H9 (cell line): ENCODE data around the gene PPRC1. TPM values are rescaled to one million over a fixed set of nuclear protein-coding genes. Genes with fewer than 3 reads are reported as not detected.

Source experiments
- DNase-seq: peaks from one replicate; pipeline ENCODE4 v3.0.0-alpha.2; 2017
- H2AFZ ChIP-seq: one replicate; pipeline ENCODE4 v1.6.1; 2013; ENCODE audit warnings: mild to moderate bottlenecking, low read length, control low read depth, moderate library complexity
- H2AK5ac ChIP-seq: 2 replicates; pipeline ENCODE4 v1.6.1; 2013; ENCODE audit warnings: low read length, control low read depth, mixed read lengths; ENCODE audit not compliant: insufficient read length
- H2BK120ac ChIP-seq: one replicate; pipeline ENCODE4 v1.6.1; 2013; ENCODE audit warnings: low read depth, mild to moderate bottlenecking, low read length, control low read depth, inconsistent platforms; ENCODE audit not compliant: poor library complexity, severe bottlenecking
- H2BK12ac ChIP-seq: 2 replicates; pipeline ENCODE4 v1.6.1; 2013; ENCODE audit warnings: low read length, control low read depth, mixed read lengths, low read depth; ENCODE audit not compliant: insufficient read length
- H2BK15ac ChIP-seq: 2 replicates; pipeline ENCODE4 v1.6.1; 2013; ENCODE audit warnings: low read depth, low read length, control low read depth
- H2BK20ac ChIP-seq: one replicate; pipeline ENCODE4 v1.6.1; 2013; ENCODE audit warnings: low read depth, mild to moderate bottlenecking, low read length, control low read depth, inconsistent platforms; ENCODE audit not compliant: poor library complexity, severe bottlenecking
- H2BK5ac ChIP-seq: 2 replicates; pipeline ENCODE4 v1.6.1; 2013; ENCODE audit warnings: low read length, control low read depth, mixed read lengths; ENCODE audit not compliant: insufficient read length
- H3K14ac ChIP-seq: 2 replicates; pipeline ENCODE4 v1.6.1; 2013; ENCODE audit warnings: low read length, control low read depth; ENCODE audit not compliant: insufficient read depth
- H3K18ac ChIP-seq: 2 replicates; pipeline ENCODE4 v1.6.1; 2013; ENCODE audit warnings: low read depth, mild to moderate bottlenecking, mixed read lengths, low read length, control low read depth; ENCODE audit not compliant: insufficient read length
- H3K23ac ChIP-seq: 2 replicates; pipeline ENCODE4 v1.6.1; 2013; ENCODE audit warnings: low read length, control low read depth, mixed read lengths, low read depth; ENCODE audit not compliant: insufficient read length
- H3K23me2 ChIP-seq: 2 replicates; pipeline ENCODE4 v1.6.1; 2013; ENCODE audit warnings: low read depth, mild to moderate bottlenecking, mixed read lengths, low read length, control low read depth; ENCODE audit not compliant: insufficient read length, poor library complexity, severe bottlenecking
- H3K27ac ChIP-seq: 2 replicates; pipeline ENCODE4 v1.5.1; 2013; ENCODE audit warnings: low read length, control low read depth, mixed read lengths, low read depth; ENCODE audit not compliant: insufficient read length
- H3K27me3 ChIP-seq: 2 replicates; pipeline ENCODE4 v1.6.1; 2013; ENCODE audit warnings: low read length, control low read depth, inconsistent platforms; ENCODE audit not compliant: insufficient read depth
- H3K4ac ChIP-seq: 2 replicates; pipeline ENCODE4 v1.6.1; 2013; ENCODE audit warnings: low read depth, mild to moderate bottlenecking, control low read depth, inconsistent platforms, low read length, moderate library complexity
- H3K4me1 ChIP-seq: 2 replicates; pipeline ENCODE4 v1.6.1; 2013; ENCODE audit warnings: low read length, control low read depth, inconsistent platforms; ENCODE audit not compliant: insufficient read depth
- H3K4me2 ChIP-seq: 2 replicates; pipeline ENCODE4 v1.6.1; 2013; ENCODE audit warnings: low read length, control low read depth, mixed read lengths; ENCODE audit not compliant: insufficient read length, insufficient read depth
- H3K56ac ChIP-seq: 2 replicates; pipeline ENCODE4 v1.6.1; 2013; ENCODE audit warnings: low read depth, mild to moderate bottlenecking, mixed read lengths, low read length, control low read depth; ENCODE audit not compliant: insufficient read length
- H3K79me1 ChIP-seq: 2 replicates; pipeline ENCODE4 v1.6.1; 2013; ENCODE audit warnings: low read depth, mild to moderate bottlenecking, moderate library complexity, low read length, control low read depth, inconsistent platforms; ENCODE audit not compliant: insufficient read depth, poor library complexity, severe bottlenecking
- H3K79me2 ChIP-seq: 2 replicates; pipeline ENCODE4 v1.6.1; 2013; ENCODE audit warnings: low read length, control low read depth, inconsistent platforms; ENCODE audit not compliant: insufficient read depth
- H3K9ac ChIP-seq: 2 replicates; pipeline ENCODE4 v1.6.1; 2013; ENCODE audit warnings: low read length, control low read depth, mixed read lengths; ENCODE audit not compliant: insufficient read length; ENCODE audit errors: extremely low read depth
- H3K9me3 ChIP-seq: one replicate; pipeline ENCODE4 v1.6.1; 2013; ENCODE audit warnings: low read depth, low read length, inconsistent platforms; ENCODE audit not compliant: control insufficient read depth
- H3T11ph ChIP-seq: one replicate; pipeline ENCODE4 v1.6.1; 2013; ENCODE audit warnings: mild to moderate bottlenecking, low read length, control low read depth, inconsistent platforms
- H4K20me1 ChIP-seq: one replicate; pipeline ENCODE4 v1.6.1; 2013; ENCODE audit not compliant: control insufficient read depth, insufficient read length, insufficient read depth
- H4K5ac ChIP-seq: 2 replicates; pipeline ENCODE4 v1.6.1; 2013; ENCODE audit warnings: low read depth, mild to moderate bottlenecking, mixed read lengths, low read length, control low read depth; ENCODE audit not compliant: insufficient read length
- H4K8ac ChIP-seq: replicated peaks from 2 replicates; pipeline ENCODE4 v1.6.1; 2013; ENCODE audit warnings: low read length, control low read depth, mixed read lengths, low read depth; ENCODE audit not compliant: insufficient read length
- H4K91ac ChIP-seq: 2 replicates; pipeline ENCODE4 v1.6.1; 2013; ENCODE audit warnings: low read depth, mild to moderate bottlenecking, moderate library complexity, mixed read lengths, low read length, control low read depth; ENCODE audit not compliant: insufficient read length
- H3K27ac Mint-ChIP-seq, 3 experiments: 2 replicates in 2 of 3; 3 replicates in 1 of 3; pipeline ENCODE4 v1.8.0; 2020 to 2021; ENCODE audit warnings: mixed read lengths in 3 of 3, mild to moderate bottlenecking in 1 of 3, moderate library complexity in 1 of 3
- H3K27me3 Mint-ChIP-seq: 2 replicates; pipeline ENCODE4 v1.8.0; 2021; ENCODE audit warnings: low read depth, mild to moderate bottlenecking, moderate library complexity, mixed read lengths
- H3K36me3 Mint-ChIP-seq, 3 experiments: 2 replicates in 2 of 3; 3 replicates in 1 of 3; pipeline ENCODE4 v1.8.0; 2020 to 2021; ENCODE audit warnings: low read depth in 3 of 3, mixed read lengths in 3 of 3; ENCODE audit not compliant: insufficient read depth in 1 of 3
- H3K4me1 Mint-ChIP-seq, 2 experiments: 2 replicates each; pipeline ENCODE4 v1.8.0; 2020; ENCODE audit warnings: mixed read lengths in 2 of 2
- H3K4me3 Mint-ChIP-seq, 2 experiments: 2 replicates in 1 of 2; 3 replicates in 1 of 2; pipeline ENCODE4 v1.8.0; 2020 to 2021; ENCODE audit warnings: mild to moderate bottlenecking in 2 of 2, mixed read lengths in 2 of 2, moderate library complexity in 1 of 2
- H3K9me3 Mint-ChIP-seq, 2 experiments: 2 replicates in 1 of 2; 3 replicates in 1 of 2; pipeline ENCODE4 v1.8.0; 2020; ENCODE audit warnings: mild to moderate bottlenecking in 2 of 2, mixed read lengths in 2 of 2, moderate library complexity in 1 of 2
- CTCF ChIP-seq: fragments of 200-600 bp; sonication (generic); conservative IDR thresholded peaks from 3 replicates; pipeline ENCODE4 v1.8.0; 2021; ENCODE audit warnings: antibody characterized with exemption, mild to moderate bottlenecking
- WGBS: extraction: QIAGEN DNeasy Blood & Tissue Kit; methylation state at CpG from one replicate; pipeline ENCODE4 v1.1.7; 2013; ENCODE audit warnings: missing lambda C conversion rate, low lambda C conversion rate, mixed read lengths; ENCODE audit not compliant: insufficient read length; ENCODE audit errors: extremely low coverage; 5-methylcytosine and 5-hydroxymethylcytosine counted together
- total RNA-seq: library from RNA; stranded (reverse); gene quantifications from 2 replicates; pipeline ENCODE4 v1.2.1, GENCODE V29; 2021

The PPRC1 gene
- total RNA-seq, 1 experiment from 2014 or later = 121 TPM

- Mint-ChIP-seq H3K27ac (peak overlapping the region in 2 of 3 experiments; percentile 24 to 86; a peak in 2 of 7 replicates), H3K9me3 (no peaks in the 10 kb centered on the region), H3K4me1 (peaks cover 18 to 24% of the 10 kb centered on the region in 2 experiments), H3K4me3 (no peak overlapping the region), H3K36me3 (peaks cover 38 to 56% (median 55%) of the 10 kb centered on the region in 3 experiments), H3K27me3 (no peaks in the 10 kb centered on the region)
- Histone ChIP-seq H2BK15ac (no peak overlapping the region), H2AFZ (no peak overlapping the region), H3K27me3 (no peaks in the 10 kb centered on the region), H3K23ac (no peak overlapping the region), H4K5ac (no peak overlapping the region), H2AK5ac (no peak overlapping the region), H3K56ac (no peak overlapping the region), H3K23me2 (peaks cover 11% of the 10 kb centered on the region), H4K8ac (no peak overlapping the region), H2BK5ac (no peak overlapping the region), H3T11ph (no peak overlapping the region), H3K9ac (no peak overlapping the region), H3K79me2 (peaks cover 19% of the 10 kb centered on the region; the same call in 1 of the 2 replicates), H2BK20ac (no peak overlapping the region), H3K14ac (no peak overlapping the region), H3K27ac (no peak overlapping the region), H3K4me2 (no peak overlapping the region), H3K4me1 (peaks cover 7% of the 10 kb centered on the region), H4K20me1 (peaks cover 3% of the 10 kb centered on the region), H3K4ac (no peak overlapping the region), H3K9me3 (no peaks in the 10 kb centered on the region), H2BK120ac (no peak overlapping the region), H3K18ac (no peak overlapping the region), H3K79me1 (peaks cover 8% of the 10 kb centered on the region), H4K91ac (no peak overlapping the region), H2BK12ac (no peak overlapping the region)
- no CpG with 5 or more reads among the region's 24 CpGs for WGBS
- no peak for TF ChIP-seq CTCF
- no peak for DNase-seq
Measured at GRCh38 chr10:102109166-102110116, 23.4 kb upstream of the PPRC1 start.
